GM12878 (cell line): ENCODE measurements around the gene KIF2C. TPM values are rescaled to one million over a fixed set of nuclear protein-coding genes. Genes with fewer than 3 reads are reported as not detected.
A peak's percentile ranks its signal among the peaks of the same experiment; 100 is the strongest.

Experiments
- E4F1 ChIP-seq: fragments of 450-650 bp; IDR thresholded peaks from 2 replicates; pipeline ENCODE4 v1.6.1; 2018; ENCODE audit warnings: borderline replicate concordance, mild to moderate bottlenecking; ENCODE audit not compliant: partially characterized antibody
- EED ChIP-seq: sonication (generic); IDR thresholded peaks from 2 replicates; pipeline ENCODE4 v1.6.1; 2016; ENCODE audit warnings: antibody characterized with exemption, low read depth
- FOXK2 ChIP-seq: fragments of 450-650 bp; IDR thresholded peaks from 2 replicates; pipeline ENCODE4 v1.6.1; 2017; ENCODE audit warnings: mild to moderate bottlenecking, moderate library complexity
- GATAD2B ChIP-seq: fragments of 450-650 bp; conservative IDR thresholded peaks from 2 replicates; pipeline ENCODE4 v1.6.1; 2017; ENCODE audit warnings: low read depth, mild to moderate bottlenecking, moderate library complexity
- IKZF2 ChIP-seq, 2 experiments: fragments of 450-650 bp; IDR thresholded peaks; 2 replicates each; pipeline ENCODE4 v1.6.1; 2017; ENCODE audit warnings: mild to moderate bottlenecking in 2 of 2, moderate library complexity in 2 of 2
- KAT2A ChIP-seq: conservative IDR thresholded peaks from 2 replicates; pipeline ENCODE4 v1.6.1; 2011; ENCODE audit warnings: low read depth, low read length; ENCODE audit not compliant: control insufficient read depth
- MAX ChIP-seq: IDR thresholded peaks from 2 replicates; pipeline ENCODE4 v1.6.1; 2012; ENCODE audit warnings: low read depth, low read length, improper control_type of control experiment
- MEF2B ChIP-seq: fragments of 450-650 bp; IDR thresholded peaks from 2 replicates; pipeline ENCODE4 v1.6.1; 2018; ENCODE audit warnings: mild to moderate bottlenecking, moderate library complexity; ENCODE audit not compliant: partially characterized antibody, poor library complexity, severe bottlenecking
- MXI1 ChIP-seq: fragments of 150-350 bp; IDR thresholded peaks from 2 replicates; pipeline ENCODE4 v1.6.1; 2011; ENCODE audit warnings: low read depth, mild to moderate bottlenecking, inconsistent platforms, low read length, improper control_type of control experiment
- PBX3 ChIP-seq: IDR thresholded peaks from 2 replicates; pipeline ENCODE4 v1.6.1; 2011; ENCODE audit warnings: mild to moderate bottlenecking, low read depth, low read length, moderate library complexity; ENCODE audit not compliant: insufficient replicate concordance
- POLR2A ChIP-seq: IDR thresholded peaks from 2 replicates; pipeline ENCODE4 v1.6.1; 2011; ENCODE audit warnings: low read depth, mild to moderate bottlenecking, low read length
- POLR2AphosphoS5 ChIP-seq: IDR thresholded peaks from 2 replicates; pipeline ENCODE4 v1.6.1; 2011; ENCODE audit warnings: mild to moderate bottlenecking, low read length, inconsistent platforms
- RFX5 ChIP-seq: IDR thresholded peaks from 2 replicates; pipeline ENCODE4 v1.6.1; 2011; ENCODE audit warnings: low read depth, low read length, improper control_type of control experiment
- SIX5 ChIP-seq: IDR thresholded peaks from 2 replicates; pipeline ENCODE4 v1.6.1; 2011; ENCODE audit warnings: mild to moderate bottlenecking, low read depth, low read length, moderate library complexity; ENCODE audit not compliant: severe bottlenecking
- TCF3 ChIP-seq: IDR thresholded peaks from 2 replicates; pipeline ENCODE4 v1.6.1; 2012; ENCODE audit warnings: low read depth, mild to moderate bottlenecking, low read length, borderline replicate concordance; ENCODE audit not compliant: insufficient read depth
- TCF7 ChIP-seq: IDR thresholded peaks from 2 replicates; pipeline ENCODE4 v1.6.1; 2014; ENCODE audit warnings: antibody characterized with exemption, borderline replicate concordance
- ZNF217 ChIP-seq: fragments of 450-650 bp; IDR thresholded peaks from 2 replicates; pipeline ENCODE4 v1.6.1; 2017; ENCODE audit warnings: antibody characterized with exemption, mild to moderate bottlenecking
- ZNF687 ChIP-seq: fragments of 450-650 bp; IDR thresholded peaks from 2 replicates; pipeline ENCODE4 v1.6.1; 2017; ENCODE audit warnings: mild to moderate bottlenecking, moderate library complexity
- polyA plus RNA-seq, 11 experiments: library from polyadenylated mRNA; depleted of rRNA in 4 of 11; unstranded in 6 of 11; stranded (reverse) in 5 of 11; fragments of >200 nt; fragmentation: Nextera tagmentation in 4 of 11; fragmentation: Illumina TruSeq in 1 of 11; extraction: Ambion mirVana in 4 of 11; extraction: Trizol in 1 of 11; gene quantifications; 1 replicate in 1 of 11; 2 replicates in 10 of 11; pipeline versions ENCODE4 v1.2.1 to v1.2.3, GENCODE V29; 2011 to 2016; ENCODE audit warnings: inconsistent platforms in 2 of 11, missing spikeins in 2 of 11, low read depth in 1 of 11
- total RNA-seq, 4 experiments: library from RNA; depleted of rRNA in 3 of 4; stranded (reverse); fragments of >200 nt in 3 of 4; fragmentation: Illumina TruSeq in 1 of 4; extraction: Trizol in 1 of 4; gene quantifications; 2 replicates each; pipeline versions ENCODE4 v1.2.1 to v1.2.3, GENCODE V29; 2013 to 2021

Gene KIF2C
- total and polyA plus RNA-seq, 10 of the 15 experiments (the other 5 are each of a cell fraction or from before 2014, with no cell fraction given) = 42.3 to 104 (median 83.8) TPM

- peak; percentile 89 for TF ChIP-seq MXI1
- peak; percentile 88 for TF ChIP-seq MAX
- TF ChIP-seq GATAD2B = peak; percentile 69
- peak; percentile 88 for TF ChIP-seq POLR2AphosphoS5
- TF ChIP-seq MEF2B = peak; percentile 48
- TF ChIP-seq EED = peak; percentile 57; the same call in 1 of the 2 replicates
- TF ChIP-seq E4F1 = no peak
- peak; percentile 14 for TF ChIP-seq SIX5
- peak; percentile 77; the same call in 1 of the 2 replicates for TF ChIP-seq RFX5
- no peak for TF ChIP-seq KAT2A
- TF ChIP-seq IKZF2 (IDR thresholded peaks at IDR 0.05) = peak; percentile 66 to 76; a peak in 3 of 4 replicates
- TF ChIP-seq FOXK2 = peak; percentile 44; the same call in 1 of the 2 replicates
- peak; percentile 11 for TF ChIP-seq PBX3
- TF ChIP-seq TCF7 = no peak
- peak; percentile 90 for TF ChIP-seq POLR2A
- 0 out of 2 replicates have a peak, but pooled peaks have one; percentile 43 for TF ChIP-seq ZNF217
- TF ChIP-seq ZNF687 = peak; percentile 80
- TF ChIP-seq TCF3 = peak; percentile 11; the same call in 1 of the 2 replicates
Observed at GRCh38 chr1:44799770-44800584, 60.3 kb downstream of the KIF2C start, which contains the start of gene PLK3 (continued).
